NCI-H774 (cell line): ENCODE results near the gene FAM168A.
"Not testable (repeated sequence)": the region's sequence is repeated elsewhere in the genome, so short reads cannot be mapped to it uniquely, and the experiment has no call there.

Experiments used
- DNase-seq: peaks from one replicate; lab custom pipeline; 2025; lab: John Stamatoyannopoulos, UW

The FAM168A gene

DNA sequence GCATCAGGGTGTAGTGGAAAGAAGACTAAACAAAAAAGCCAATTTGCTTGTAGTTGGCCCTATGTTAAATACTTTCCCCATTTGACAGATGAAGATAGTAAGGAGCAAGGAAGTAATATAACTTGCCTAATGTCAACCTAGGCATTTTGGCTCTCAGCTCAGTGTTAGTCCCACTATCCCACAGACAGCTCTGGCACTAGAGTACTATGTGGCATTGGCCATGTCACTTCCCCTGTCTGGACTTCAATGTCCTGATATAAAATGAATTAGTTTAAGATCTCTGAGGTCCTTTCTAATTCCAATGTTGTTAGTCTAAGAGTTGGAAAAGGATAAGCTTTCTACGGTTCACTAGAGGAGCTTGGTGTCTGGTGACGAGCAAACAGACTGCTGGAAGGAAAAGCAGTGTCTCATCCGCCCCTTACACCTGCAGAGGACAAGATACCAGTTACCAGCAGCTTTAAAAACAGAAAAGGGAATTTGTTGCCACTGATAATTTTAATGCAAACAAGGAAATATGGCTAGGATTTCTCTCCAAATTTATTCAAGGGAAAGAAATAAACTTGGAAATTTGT, 129.2 kb downstream of the FAM168A start:
- DNase-seq: no peak

DNA sequence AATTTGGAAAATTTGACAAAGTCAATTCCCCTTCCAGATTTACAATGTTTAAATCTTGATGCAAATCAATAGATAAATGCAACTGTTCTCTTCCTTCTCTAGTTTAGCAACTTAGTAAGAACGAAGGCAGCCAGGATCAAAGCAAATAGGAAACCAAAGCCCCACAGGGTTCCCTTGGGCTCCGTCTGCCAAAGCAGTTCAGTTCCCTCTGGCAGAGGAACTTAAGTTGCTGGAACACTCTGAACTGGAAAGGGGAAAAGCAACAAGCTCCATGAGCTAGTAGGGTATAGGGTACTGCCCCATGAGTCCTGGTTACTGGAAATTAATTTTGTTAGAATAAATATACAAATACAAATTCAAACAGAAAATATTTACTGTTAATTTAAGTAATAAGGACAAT, 130.4 kb downstream of the FAM168A start:
- DNase-seq: no peak

GRCh38 chr11:73466643-73467042, 131.3 kb downstream of the FAM168A start:
- DNase-seq: no peak

- DNase-seq: no peak
These were observed 132.0 kb downstream of the FAM168A start for GRCh38 chr11:73465871-73466270.

GRCh38 chr11:73465023-73465675, 132.8 kb downstream of the FAM168A start:
- DNase-seq: no peak

DNA sequence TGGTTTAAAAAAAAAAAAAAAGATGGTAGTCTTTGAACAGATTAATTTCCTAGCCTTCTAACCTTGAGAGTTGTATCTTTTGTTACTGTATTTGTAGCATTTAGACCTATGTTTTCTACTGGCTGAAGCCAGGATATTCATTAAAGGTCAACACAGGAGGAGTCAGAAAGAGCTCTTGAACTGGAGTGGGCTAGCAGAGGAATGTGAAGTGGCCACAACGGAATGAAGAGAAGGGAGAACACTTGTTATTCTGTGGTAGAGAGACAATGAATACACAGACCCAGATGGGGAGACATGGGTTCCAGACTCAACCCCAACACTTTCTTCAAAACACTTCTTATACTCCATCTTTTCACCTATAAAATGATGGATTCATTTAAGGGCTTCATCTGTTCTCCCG, 133.6 kb downstream of the FAM168A start:
- DNase-seq: no peak

GRCh38 chr11:73463359-73463758, 134.6 kb downstream of the FAM168A start:
- DNase-seq: no peak

GRCh38 chr11:73461964-73462363, 135.9 kb downstream of the FAM168A start:
- DNase-seq: no peak

DNA sequence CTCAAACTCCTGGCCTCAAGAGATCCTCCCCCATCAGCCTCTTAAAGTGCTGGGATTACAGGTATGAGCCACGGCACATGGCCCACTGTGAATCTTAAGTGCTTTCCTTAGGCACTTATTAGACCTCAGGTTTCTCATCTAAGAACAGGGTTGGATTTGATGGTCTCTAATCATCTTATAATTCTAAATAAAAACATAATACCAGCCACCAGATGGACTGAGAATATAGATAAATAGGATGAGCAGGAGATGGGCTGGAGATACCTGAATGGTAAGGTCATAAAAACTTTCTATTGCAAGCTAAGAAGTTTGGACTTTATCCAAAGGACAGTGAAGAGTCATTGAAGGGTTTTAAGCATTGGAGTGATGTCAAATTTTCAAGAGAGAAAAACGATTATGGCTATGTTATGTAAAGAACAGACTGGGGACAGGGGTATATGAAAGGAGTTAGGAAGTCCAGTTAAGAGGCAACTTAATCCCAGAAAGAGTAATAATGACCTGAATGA, 136.5 kb downstream of the FAM168A start:
- DNase-seq: no peak

DNA sequence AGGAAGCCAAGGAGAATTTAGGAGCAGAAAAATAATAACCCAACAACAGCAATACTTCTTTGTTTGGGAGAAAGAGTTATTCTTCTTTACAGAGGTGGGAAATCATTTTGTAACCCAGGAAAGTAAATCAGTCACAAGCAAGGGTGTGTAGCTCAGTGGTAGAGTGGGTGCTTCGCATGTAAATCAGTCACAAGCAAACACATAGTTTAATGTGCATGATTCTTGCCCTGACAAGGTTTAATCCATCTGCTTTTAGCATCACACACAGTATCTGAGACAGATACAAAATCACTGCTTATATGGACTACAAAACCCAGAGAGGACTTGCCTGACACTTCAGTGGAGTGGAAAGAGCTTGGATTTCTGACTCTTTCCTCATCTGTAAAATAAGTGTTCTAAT, 139.7 kb downstream of the FAM168A start:
- DNase-seq: no peak

DNA sequence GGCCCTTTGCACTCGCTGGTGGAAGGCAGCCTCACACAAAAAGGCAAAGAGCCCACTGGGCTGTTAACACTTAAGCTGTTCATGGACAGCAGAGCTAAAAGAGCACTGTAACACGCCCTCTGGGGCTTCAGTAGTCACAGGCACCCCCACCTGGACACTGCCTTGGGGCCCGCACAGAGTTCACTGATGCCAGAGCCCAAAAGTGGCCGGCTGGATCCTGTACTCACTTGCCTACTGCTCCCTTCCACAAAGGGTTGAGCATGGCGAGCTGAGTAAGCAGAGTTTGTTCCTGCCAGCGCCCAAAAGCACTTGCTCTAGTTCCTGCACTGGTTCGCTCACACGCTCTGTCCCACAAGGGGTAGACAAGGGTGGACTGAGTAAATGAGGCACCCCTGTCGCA, 142.9 kb downstream of the FAM168A start:
- no peak for DNase-seq

GRCh38 chr11:73453562-73453961, 144.3 kb downstream of the FAM168A start:
- no peak for DNase-seq

DNA sequence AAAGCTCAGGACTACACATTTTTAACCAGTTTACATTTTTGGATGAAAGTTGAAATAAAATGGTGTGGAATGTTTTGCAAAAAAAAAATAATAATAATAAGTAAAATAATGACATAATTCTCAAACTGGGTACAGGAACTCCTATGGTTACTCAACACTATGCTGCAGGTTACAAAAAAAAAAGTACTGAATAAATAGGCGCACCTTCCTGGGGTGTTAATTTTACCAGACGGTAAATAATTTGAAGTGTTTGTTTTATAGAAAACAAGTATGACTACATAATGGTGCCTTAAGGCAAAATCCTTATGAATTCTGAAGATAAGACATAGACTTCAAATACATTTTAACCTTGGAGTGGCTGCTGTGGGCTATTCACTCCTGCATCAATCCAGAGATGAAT, 145.2 kb downstream of the FAM168A start:
- DNase-seq: no peak

DNA sequence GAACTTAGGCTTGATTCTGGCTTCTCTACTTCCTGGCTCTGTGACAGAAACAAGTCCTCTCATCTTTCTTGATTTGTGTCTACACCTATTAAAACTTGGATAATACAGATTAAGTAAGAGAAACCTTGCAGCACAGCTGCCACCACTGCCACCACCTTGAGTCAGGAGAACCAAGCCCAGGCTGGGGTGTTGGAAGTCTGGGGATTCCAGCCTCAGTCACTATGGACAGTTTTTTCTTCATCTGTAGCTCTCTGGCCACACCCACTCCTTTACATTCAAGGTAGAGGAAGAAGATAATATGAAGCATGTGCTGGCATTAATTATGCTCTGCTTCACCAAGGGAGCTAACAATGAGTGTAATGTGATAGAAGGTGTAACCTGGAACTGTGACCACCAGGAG, 146.0 kb downstream of the FAM168A start:
- no peak for DNase-seq

DNA sequence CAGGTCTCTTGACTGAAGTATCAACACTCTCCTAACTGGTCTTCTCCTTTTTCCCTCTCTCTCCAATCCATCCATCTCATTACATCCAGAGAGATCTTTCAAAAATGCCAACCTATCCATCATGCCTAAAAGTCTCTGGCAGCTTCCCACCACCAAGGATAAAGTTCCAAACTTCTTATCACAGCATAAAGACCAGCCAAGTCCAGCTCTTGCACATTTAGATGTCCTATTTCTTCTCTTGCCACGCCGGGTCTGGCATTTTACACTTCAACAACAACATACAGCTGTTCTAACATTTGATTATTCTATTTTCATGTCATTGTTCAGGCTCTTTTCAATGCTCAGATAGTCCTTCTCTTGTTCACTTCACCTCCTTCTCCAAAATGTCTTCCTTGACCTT, 151.1 kb downstream of the FAM168A start:
- no peak for DNase-seq

- no peak for DNase-seq
These were observed 151.9 kb downstream of the FAM168A start for GRCh38 chr11:73445980-73446379.

DNA sequence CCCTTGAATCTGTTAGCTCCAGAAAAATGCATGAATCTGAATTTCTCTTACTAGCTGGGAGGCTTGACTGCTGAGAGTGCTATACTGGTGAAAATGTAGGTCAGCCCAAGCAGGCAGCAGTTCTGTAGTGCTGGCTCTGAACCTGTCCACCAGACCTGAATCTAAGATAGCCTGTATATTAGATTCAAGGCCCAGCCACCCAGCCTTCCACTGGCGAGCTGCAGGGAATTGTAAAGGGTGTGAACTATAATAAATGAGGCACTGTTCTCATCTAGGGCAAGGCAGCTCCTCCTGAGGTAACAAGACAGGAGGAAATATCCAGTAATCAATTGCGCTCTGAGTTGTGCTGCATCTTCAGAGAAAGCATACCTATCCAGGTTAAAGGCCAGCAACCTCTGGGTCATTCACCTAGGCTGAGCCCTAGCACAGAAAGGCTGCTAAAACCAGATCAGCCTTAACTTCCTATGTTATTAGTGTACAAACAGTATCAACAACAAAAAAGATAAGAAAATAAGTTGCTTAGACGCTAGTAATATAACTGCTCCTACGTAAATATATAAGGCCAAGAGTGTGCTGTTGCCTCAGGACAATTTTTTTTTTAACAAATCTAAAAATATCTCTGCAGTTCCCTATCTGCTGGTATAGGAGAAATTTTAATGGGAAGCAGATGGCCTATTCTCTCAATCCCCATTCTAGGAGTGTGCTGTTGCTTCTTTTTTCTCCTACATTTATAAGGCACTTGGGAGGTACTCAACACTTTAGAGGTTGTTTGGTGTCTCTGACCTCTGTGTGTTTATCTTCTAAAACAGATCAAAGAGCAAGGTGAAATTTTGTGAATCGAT, 158.7 kb downstream of the FAM168A start:
- no peak for DNase-seq

DNA sequence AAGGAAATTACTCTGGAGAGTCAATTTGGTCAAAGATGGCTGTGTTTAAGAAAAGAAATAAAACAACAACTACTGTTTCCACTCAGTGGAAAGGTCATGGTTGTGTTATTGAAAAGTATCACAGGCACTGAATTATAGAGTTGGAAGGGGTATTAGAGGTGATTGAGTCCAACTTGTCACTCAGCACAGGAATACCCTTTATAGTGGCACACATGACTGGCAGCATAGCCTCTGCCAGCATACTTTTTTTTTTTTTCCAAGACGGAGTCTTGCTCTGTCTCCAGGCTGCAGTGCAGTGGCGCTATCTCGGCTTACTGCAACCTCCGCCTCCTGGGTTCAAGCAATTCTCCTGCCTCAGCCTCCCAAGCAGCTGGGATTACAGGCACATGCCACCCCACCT, 161.1 kb downstream of the FAM168A start:
- not testable (repeated sequence) for DNase-seq

GRCh38 chr11:73431396-73431795, 166.5 kb downstream of the FAM168A start:
- no peak for DNase-seq

GRCh38 chr11:73430326-73430725, 167.6 kb downstream of the FAM168A start:
- no peak for DNase-seq

GRCh38 chr11:73429121-73429750, 168.7 kb downstream of the FAM168A start:
- DNase-seq: no peak

GRCh38 chr11:73428699-73429098, 169.2 kb downstream of the FAM168A start:
- no peak for DNase-seq

GRCh38 chr11:73428227-73428626, 169.7 kb downstream of the FAM168A start:
- no peak for DNase-seq
